Astrocyte (in vitro differentiated cells and primary cell): ENCODE data around the gene RPL39L. TPM values are rescaled to one million over a fixed set of nuclear protein-coding genes. Genes with fewer than 3 reads are reported as not detected.

Source experiments
- DNase-seq: peaks from one replicate; pipeline ENCODE4 v3.0.0-alpha.2; 2010; ENCODE audit warnings: low read depth
- FAIRE-seq: peaks from 2 replicates; lab custom pipeline; 2011; peaks lifted over from hg19 to GRCh38; lab: Jason Lieb, UNC
- H2AFZ ChIP-seq: 2 replicates; pipeline ENCODE4 v1.6.0; 2012; ENCODE audit warnings: low read depth, low read length, inconsistent platforms
- H3K27ac ChIP-seq: 2 replicates; pipeline ENCODE4 v1.5.1; 2011; ENCODE audit warnings: low read depth, low read length, inconsistent platforms
- H3K27me3 ChIP-seq: 2 replicates; pipeline ENCODE4 v1.6.0; 2011; ENCODE audit warnings: low read length, inconsistent platforms; ENCODE audit not compliant: insufficient read depth
- H3K36me3 ChIP-seq: 2 replicates; pipeline ENCODE4 v1.5.1; 2011; ENCODE audit warnings: low read length, inconsistent platforms; ENCODE audit not compliant: insufficient read depth
- H3K4me1 ChIP-seq: 2 replicates; pipeline ENCODE4 v1.5.1; 2011; ENCODE audit warnings: low read length, inconsistent platforms; ENCODE audit not compliant: insufficient read depth
- H3K4me2 ChIP-seq: 2 replicates; pipeline ENCODE4 v1.6.0; 2012; ENCODE audit warnings: low read length, inconsistent platforms
- H3K4me3 ChIP-seq: 2 replicates; pipeline ENCODE4 v1.5.1; 2011; ENCODE audit warnings: low read depth, mild to moderate bottlenecking, low read length, inconsistent platforms; ENCODE audit not compliant: insufficient read depth
- H3K79me2 ChIP-seq: 2 replicates; pipeline ENCODE4 v1.6.0; 2012; ENCODE audit warnings: mild to moderate bottlenecking, low read length, inconsistent platforms; ENCODE audit not compliant: insufficient read depth
- H3K9ac ChIP-seq: 2 replicates; pipeline ENCODE4 v1.6.0; 2012; ENCODE audit warnings: mild to moderate bottlenecking, low read length, inconsistent platforms
- H3K9me3 ChIP-seq: 2 replicates; pipeline ENCODE4 v1.5.1; 2012; ENCODE audit warnings: low read depth, mild to moderate bottlenecking, low read length, inconsistent platforms; ENCODE audit not compliant: insufficient read depth
- H4K20me1 ChIP-seq: 2 replicates; pipeline ENCODE4 v1.6.0; 2012; ENCODE audit warnings: low read length, inconsistent platforms; ENCODE audit not compliant: insufficient read depth
- H3K27ac Mint-ChIP-seq: one replicate; pipeline ENCODE4 v1.8.0; 2021; ENCODE audit warnings: mild to moderate bottlenecking, mixed read lengths; ENCODE audit not compliant: unreplicated experiment
- H3K27me3 Mint-ChIP-seq: one replicate; pipeline ENCODE4 v1.8.0; 2021; ENCODE audit warnings: low read depth, mixed read lengths; ENCODE audit not compliant: unreplicated experiment
- H3K36me3 Mint-ChIP-seq: one replicate; pipeline ENCODE4 v1.8.0; 2021; ENCODE audit warnings: low read depth, mixed read lengths; ENCODE audit not compliant: unreplicated experiment
- H3K4me1 Mint-ChIP-seq: one replicate; pipeline ENCODE4 v1.8.0; 2021; ENCODE audit warnings: low read depth, mixed read lengths; ENCODE audit not compliant: unreplicated experiment
- H3K4me3 Mint-ChIP-seq: one replicate; pipeline ENCODE4 v1.8.0; 2021; ENCODE audit warnings: mild to moderate bottlenecking, moderate library complexity, mixed read lengths; ENCODE audit not compliant: unreplicated experiment
- H3K9me3 Mint-ChIP-seq: one replicate; pipeline ENCODE4 v1.8.0; 2021; ENCODE audit warnings: mild to moderate bottlenecking, mixed read lengths; ENCODE audit not compliant: unreplicated experiment
- EZH2 ChIP-seq: IDR thresholded peaks from 2 replicates; pipeline ENCODE4 v1.6.1; 2012; ENCODE audit warnings: mild to moderate bottlenecking, low read length, inconsistent platforms; ENCODE audit not compliant: insufficient read depth
- total RNA-seq: library from RNA; stranded (reverse); gene quantifications from 2 replicates; pipeline ENCODE4 v1.2.1, GENCODE V29; 2021
- TF ChIP-seq, protein P1 (sequence below): IDR thresholded peaks from 2 replicates; pipeline ENCODE4 v1.5.1; 2011; ENCODE audit warnings: low read depth, mild to moderate bottlenecking, inconsistent platforms, low read length, moderate library complexity; ENCODE audit not compliant: insufficient read depth

The RPL39L gene
- total RNA-seq, 1 donor from 2014 or later: 6.5 TPM

DNA sequence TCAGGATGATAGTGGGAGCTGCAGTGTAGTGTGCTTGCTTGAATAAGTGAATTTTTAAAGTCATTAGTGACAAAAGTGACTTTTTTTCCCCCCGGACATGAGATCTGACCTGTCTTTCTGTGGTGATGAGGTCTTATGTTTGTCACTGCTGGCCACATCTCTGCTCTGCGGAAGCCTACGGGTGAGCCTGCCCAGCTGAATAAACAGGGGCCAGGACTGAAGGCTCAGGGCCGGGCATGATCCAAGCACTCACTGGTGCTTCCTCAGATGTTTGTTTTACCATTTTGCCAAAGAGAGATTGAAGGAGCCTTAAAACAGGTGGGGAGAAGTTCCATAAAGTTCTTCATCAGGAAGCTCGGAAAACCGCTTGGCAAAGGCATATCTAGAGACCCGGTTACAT lies 35.0 kb downstream of the RPL39L start:
- Histone ChIP-seq H3K4me3 (no peak overlapping the region), H2AFZ (no peak overlapping the region), H3K4me2 (no peak overlapping the region), H3K36me3 (no peaks in the 10 kb centered on the region), H3K79me2 (no peaks in the 10 kb centered on the region), H3K27ac (no peak overlapping the region), H3K27me3 (no peaks in the 10 kb centered on the region), H4K20me1 (no peaks in the 10 kb centered on the region), H3K9ac (no peak overlapping the region), H3K4me1 (peaks cover 8% of the 10 kb centered on the region), H3K9me3 (no peaks in the 10 kb centered on the region)
- Mint-ChIP-seq H3K4me1 (peaks cover 16% of the 10 kb centered on the region), H3K36me3 (no peaks in the 10 kb centered on the region), H3K27ac (no peak overlapping the region), H3K9me3 (peaks cover 3% of the 10 kb centered on the region), H3K4me3 (no peak overlapping the region), H3K27me3 (no peaks in the 10 kb centered on the region)
- TF ChIP-seq, protein P1, sequence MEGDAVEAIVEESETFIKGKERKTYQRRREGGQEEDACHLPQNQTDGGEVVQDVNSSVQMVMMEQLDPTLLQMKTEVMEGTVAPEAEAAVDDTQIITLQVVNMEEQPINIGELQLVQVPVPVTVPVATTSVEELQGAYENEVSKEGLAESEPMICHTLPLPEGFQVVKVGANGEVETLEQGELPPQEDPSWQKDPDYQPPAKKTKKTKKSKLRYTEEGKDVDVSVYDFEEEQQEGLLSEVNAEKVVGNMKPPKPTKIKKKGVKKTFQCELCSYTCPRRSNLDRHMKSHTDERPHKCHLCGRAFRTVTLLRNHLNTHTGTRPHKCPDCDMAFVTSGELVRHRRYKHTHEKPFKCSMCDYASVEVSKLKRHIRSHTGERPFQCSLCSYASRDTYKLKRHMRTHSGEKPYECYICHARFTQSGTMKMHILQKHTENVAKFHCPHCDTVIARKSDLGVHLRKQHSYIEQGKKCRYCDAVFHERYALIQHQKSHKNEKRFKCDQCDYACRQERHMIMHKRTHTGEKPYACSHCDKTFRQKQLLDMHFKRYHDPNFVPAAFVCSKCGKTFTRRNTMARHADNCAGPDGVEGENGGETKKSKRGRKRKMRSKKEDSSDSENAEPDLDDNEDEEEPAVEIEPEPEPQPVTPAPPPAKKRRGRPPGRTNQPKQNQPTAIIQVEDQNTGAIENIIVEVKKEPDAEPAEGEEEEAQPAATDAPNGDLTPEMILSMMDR: no peak
- no peak for TF ChIP-seq EZH2
- DNase-seq: no peak
- FAIRE-seq: no peak

DNA sequence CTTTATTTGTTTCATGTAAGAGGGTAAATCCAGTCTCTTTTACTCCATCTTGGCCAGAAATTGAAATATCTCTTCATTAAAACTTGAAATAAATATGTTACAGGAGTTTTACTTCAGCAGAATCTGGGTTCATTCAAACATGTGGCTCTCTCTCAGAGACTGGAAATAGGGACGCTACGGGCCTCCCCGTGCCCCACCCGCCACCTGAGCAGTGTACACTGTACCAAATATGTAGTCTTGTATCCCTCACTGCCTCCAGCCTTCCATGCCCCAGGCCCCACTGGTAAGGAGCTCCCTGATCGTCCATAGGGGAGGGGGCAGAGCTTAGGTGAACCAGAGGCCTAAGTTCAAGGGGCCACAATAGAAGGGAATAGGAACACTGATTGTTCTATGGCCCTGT lies 36.0 kb downstream of the RPL39L start:
- H3K9me3 Mint-ChIP-seq: peaks cover 3% of the 10 kb centered on the region
- no peaks in the 10 kb centered on the region for H3K27me3 ChIP-seq
- no peaks in the 10 kb centered on the region for H3K27me3 Mint-ChIP-seq
- no peaks in the 10 kb centered on the region for H3K9me3 ChIP-seq
- TF ChIP-seq, protein P1: no peak
- no peak for TF ChIP-seq EZH2
- H3K4me2 ChIP-seq: no peak overlapping the region
- no peaks in the 10 kb centered on the region for H3K79me2 ChIP-seq
- DNase-seq: no peak
- FAIRE-seq: no peak
- peaks cover 16% of the 10 kb centered on the region for H3K4me1 Mint-ChIP-seq
- H3K4me1 ChIP-seq: peaks cover 8% of the 10 kb centered on the region
- no peaks in the 10 kb centered on the region for H4K20me1 ChIP-seq
- H2AFZ ChIP-seq: no peak overlapping the region
- no peak overlapping the region for H3K9ac ChIP-seq
- H3K27ac ChIP-seq: no peak overlapping the region
- no peak overlapping the region for H3K4me3 ChIP-seq
- H3K4me3 Mint-ChIP-seq: no peak overlapping the region
- no peaks in the 10 kb centered on the region for H3K36me3 ChIP-seq
- no peak overlapping the region for H3K27ac Mint-ChIP-seq
- H3K36me3 Mint-ChIP-seq: no peaks in the 10 kb centered on the region

GRCh38 chr3:187102073-187102634 lies 37.1 kb downstream of the RPL39L start:
- DNase-seq: no peak
- H3K4me1 ChIP-seq: peaks cover 8% of the 10 kb centered on the region
- H3K79me2 ChIP-seq: no peaks in the 10 kb centered on the region
- Mint-ChIP-seq H3K27ac (peak overlapping the region; percentile 70), H3K9me3 (peaks cover 5% of the 10 kb centered on the region), H3K4me1 (peaks cover 16% of the 10 kb centered on the region), H3K27me3 (no peaks in the 10 kb centered on the region), H3K4me3 (peak overlapping the region; percentile 40), H3K36me3 (no peaks in the 10 kb centered on the region)
- peak overlapping the region; percentile 40 for H3K9ac ChIP-seq
- peak overlapping the region; percentile 19 for H3K27ac ChIP-seq
- TF ChIP-seq, protein P1: no peak
- no peak for TF ChIP-seq EZH2
- no peaks in the 10 kb centered on the region for H3K27me3 ChIP-seq
- FAIRE-seq: no peak
- H3K36me3 ChIP-seq: no peaks in the 10 kb centered on the region
- H3K4me2 ChIP-seq: peak overlapping the region; percentile 79
- no peaks in the 10 kb centered on the region for H3K9me3 ChIP-seq
- no peaks in the 10 kb centered on the region for H4K20me1 ChIP-seq
- peak overlapping the region; percentile 32 for H3K4me3 ChIP-seq
- H2AFZ ChIP-seq: peak overlapping the region; percentile 55
